Measurements from ENCODE around the gene MAP3K19. TPM values are rescaled to one million over a fixed set of nuclear protein-coding genes. Genes with fewer than 3 reads are reported as not detected.

Gene MAP3K19
- total RNA-seq, 1 donor from 2014 or later: not detected

GRCh38 chr2:134950886-134951285 is 96.4 kb downstream of the MAP3K19 start:
- Histone ChIP-seq H3K9me3 (replicated peaks) (no peaks in the 10 kb centered on the region), H3K4me3 (no peak overlapping the region), H3K36me3 (peaks cover 95% of the 10 kb centered on the region), H3K4me1 (no peaks in the 10 kb centered on the region), H3K27me3 (ENCODE audit: low read depth) (no peaks in the 10 kb centered on the region), H3K27ac (replicated peaks) (no peak overlapping the region)
- intact Hi-C loops (cut with micrococcal nuclease): no loop called here
- no peak for DNase-seq
- no peak for TF ChIP-seq CTCF (IDR thresholded peaks at IDR 0.05; ENCODE audit: borderline replicate concordance)

GRCh38 chr2:134949981-134950708 is 97.1 kb downstream of the MAP3K19 start:
- no peaks in the 10 kb centered on the region for H3K27me3 ChIP-seq (ENCODE audit: low read depth)
- peaks cover 87% of the 10 kb centered on the region for H3K36me3 ChIP-seq
- no peaks in the 10 kb centered on the region for H3K9me3 ChIP-seq (replicated peaks)
- DNase-seq: no peak
- no peak overlapping the region for H3K27ac ChIP-seq (replicated peaks)
- no peak overlapping the region for H3K4me3 ChIP-seq
- H3K4me1 ChIP-seq: no peaks in the 10 kb centered on the region
- intact Hi-C loops (cut with micrococcal nuclease): no loop called here
- no peak for TF ChIP-seq CTCF (IDR thresholded peaks at IDR 0.05; ENCODE audit: borderline replicate concordance)

GRCh38 chr2:134946073-134946472 is 101.2 kb downstream of the MAP3K19 start:
- intact Hi-C loops (cut with micrococcal nuclease): no loop called here
- no peak for TF ChIP-seq CTCF (IDR thresholded peaks at IDR 0.05; ENCODE audit: borderline replicate concordance)
- no peak for DNase-seq
- H3K4me1 ChIP-seq: no peaks in the 10 kb centered on the region
- no peaks in the 10 kb centered on the region for H3K9me3 ChIP-seq (replicated peaks)
- no peak overlapping the region for H3K4me3 ChIP-seq
- H3K27me3 ChIP-seq (ENCODE audit: low read depth): no peaks in the 10 kb centered on the region
- H3K36me3 ChIP-seq: peaks cover 66% of the 10 kb centered on the region
- H3K27ac ChIP-seq (replicated peaks): no peak overlapping the region

GRCh38 chr2:134944975-134945374 is 102.3 kb downstream of the MAP3K19 start:
- H3K36me3 ChIP-seq: peaks cover 67% of the 10 kb centered on the region
- no peak for TF ChIP-seq CTCF (IDR thresholded peaks at IDR 0.05; ENCODE audit: borderline replicate concordance)
- intact Hi-C loops (cut with micrococcal nuclease): no loop called here

GRCh38 chr2:134943540-134943939 is 103.7 kb downstream of the MAP3K19 start:
- Histone ChIP-seq H3K27me3 (ENCODE audit: low read depth) (no peaks in the 10 kb centered on the region), H3K27ac (replicated peaks) (no peak overlapping the region), H3K36me3 (peaks cover 70% of the 10 kb centered on the region), H3K4me1 (no peaks in the 10 kb centered on the region), H3K9me3 (replicated peaks) (no peaks in the 10 kb centered on the region), H3K4me3 (no peak overlapping the region)
- TF ChIP-seq CTCF (IDR thresholded peaks at IDR 0.05; ENCODE audit: borderline replicate concordance): no peak
- intact Hi-C loops (cut with micrococcal nuclease): no loop called here
- no peak for DNase-seq

More at GRCh38 chr2:134944975-134945374, 102.3 kb downstream of the MAP3K19 start:
- H3K27ac ChIP-seq (replicated peaks): no peak overlapping the region
- no peaks in the 10 kb centered on the region for H3K9me3 ChIP-seq (replicated peaks)
- H3K4me3 ChIP-seq: no peak overlapping the region
- no peak for DNase-seq
- no peaks in the 10 kb centered on the region for H3K27me3 ChIP-seq (ENCODE audit: low read depth)
- H3K4me1 ChIP-seq: no peaks in the 10 kb centered on the region
